SK-N-SH (cell line): ENCODE data around the gene NBEAL1. TPM values are rescaled to one million over a fixed set of nuclear protein-coding genes. Genes with fewer than 3 reads are reported as not detected.

ENCODE experiments used
- CTCF ChIA-PET: fragments of 300-600, 350-600 bp; formaldehyde crosslinking; extraction: SDS; loops from one replicate; lab custom pipeline; 2021; lab: Yijun Ruan, JAX
- POLR2A ChIA-PET: fragments of 350-600 bp; sonication (Branson Sonifier 250); formaldehyde crosslinking; extraction: SDS; loops from one replicate; lab custom pipeline; 2020; ENCODE audit warnings: antibody characterized with exemption, inconsistent platforms; lab: Yijun Ruan, JAX
- DNase-seq: peaks from one replicate; pipeline ENCODE4 v3.0.0; 2012
- H2AFZ ChIP-seq: fragments of 200-600 bp; sonication (generic); 2 replicates; pipeline ENCODE4 v1.8.1; 2016; ENCODE audit warnings: antibody characterized with exemption, mild to moderate bottlenecking, low read depth
- H3F3A ChIP-seq: fragments of 200-600 bp; sonication (generic); replicated peaks from 2 replicates; pipeline ENCODE3; 2016; ENCODE audit warnings: antibody characterized with exemption, mild to moderate bottlenecking; ENCODE audit not compliant: insufficient read depth
- H3K27ac ChIP-seq, 2 experiments: fragments of 200-500 bp in 1 of 2; fragments of 200-600 bp in 1 of 2; sonication (Bioruptor generic) in 1 of 2; sonication (generic), shearing (Covaris generic) in 1 of 2; 2 replicates each; pipeline versions ENCODE4 v1.5.1 to v1.6.1; 2014 to 2016; ENCODE audit warnings: low read depth in 2 of 2, inconsistent platforms in 1 of 2, low read length in 1 of 2, mild to moderate bottlenecking in 1 of 2, mixed read lengths in 1 of 2
- H3K27me3 ChIP-seq: fragments of 200-600 bp; sonication (generic), shearing (Covaris generic); 2 replicates; pipeline ENCODE4 v1.6.1; 2016; ENCODE audit warnings: mixed run types; ENCODE audit not compliant: insufficient read depth
- H3K36me3 ChIP-seq, 2 experiments: fragments of 200-500 bp in 1 of 2; fragments of 200-600 bp in 1 of 2; sonication (Bioruptor generic) in 1 of 2; sonication (generic) in 1 of 2; replicated peaks in 1 of 2; 2 replicates each; pipeline versions ENCODE3 to v1.5.1; 2014 to 2016; ENCODE audit warnings: low read length in 1 of 2, mild to moderate bottlenecking in 1 of 2; ENCODE audit not compliant: insufficient read depth in 2 of 2, control insufficient read depth in 1 of 2
- H3K4me1 ChIP-seq, 2 experiments: fragments of 200-500 bp in 1 of 2; fragments of 200-600 bp in 1 of 2; sonication (Bioruptor generic) in 1 of 2; sonication (generic), shearing (Covaris generic) in 1 of 2; 2 replicates each; pipeline versions ENCODE4 v1.5.1 to v1.6.1; 2014 to 2016; ENCODE audit warnings: low read depth in 1 of 2, low read length in 1 of 2, mixed run types in 1 of 2; ENCODE audit not compliant: insufficient read depth in 2 of 2, control insufficient read depth in 1 of 2
- H3K4me2 ChIP-seq: fragments of 200-600 bp; sonication (generic), shearing (Covaris generic); 2 replicates; pipeline ENCODE4 v1.6.1; 2017; ENCODE audit warnings: mixed run types
- H3K4me3 ChIP-seq, 2 experiments: fragments of 200-500 bp in 1 of 2; fragments of 200-600 bp in 1 of 2; sonication (Bioruptor generic) in 1 of 2; sonication (generic), shearing (Covaris generic) in 1 of 2; 2 replicates each; pipeline versions ENCODE4 v1.5.1 to v1.8.1; 2014 to 2016; ENCODE audit warnings: low read depth in 2 of 2, inconsistent platforms in 1 of 2, low read length in 1 of 2, mild to moderate bottlenecking in 1 of 2, mixed read lengths in 1 of 2, moderate library complexity in 1 of 2
- H3K79me2 ChIP-seq: fragments of 200-600 bp; sonication (generic); 2 replicates; pipeline ENCODE4 v1.8.1; 2017; ENCODE audit warnings: mild to moderate bottlenecking; ENCODE audit not compliant: insufficient read depth
- H3K9ac ChIP-seq: fragments of 200-600 bp; sonication (generic); 2 replicates; pipeline ENCODE4 v1.6.1; 2017; ENCODE audit warnings: mixed run types
- H3K9me2 ChIP-seq: fragments of 200-600 bp; sonication (generic); 2 replicates; pipeline ENCODE4 v1.6.1; 2017; ENCODE audit warnings: mixed run types
- H3K9me3 ChIP-seq: fragments of 200-600 bp; sonication (generic); 2 replicates; pipeline ENCODE4 v1.6.1; 2017; ENCODE audit warnings: mixed run types, mild to moderate bottlenecking, moderate library complexity
- H4K20me1 ChIP-seq: fragments of 200-600 bp; sonication (generic); 2 replicates; pipeline ENCODE4 v1.6.1; 2017; ENCODE audit warnings: mild to moderate bottlenecking, mixed run types; ENCODE audit not compliant: insufficient read depth
- CHD2 ChIP-seq: fragments of 150-350 bp; IDR thresholded peaks from 2 replicates; pipeline ENCODE4 v1.6.1; 2018; ENCODE audit warnings: low read length; ENCODE audit not compliant: partially characterized antibody
- ELF1 ChIP-seq: IDR thresholded peaks from 2 replicates; pipeline ENCODE4 v1.4.0; 2012
- EZH2phosphoT487 ChIP-seq: fragments of 200-600 bp; sonication (generic); IDR thresholded peaks from 2 replicates; pipeline ENCODE4 v1.6.1; 2017; ENCODE audit warnings: low read depth, mixed run types, mild to moderate bottlenecking, antibody characterized with exemption, moderate library complexity, borderline replicate concordance
- FOXJ3 ChIP-seq: sonication (generic); formaldehyde crosslinking; IDR thresholded peaks from 2 replicates; pipeline ENCODE4 v1.5.1; 2020; ENCODE audit warnings: mild to moderate bottlenecking, missing genetic modification reagents
- RFX5 ChIP-seq: IDR thresholded peaks from 2 replicates; pipeline ENCODE4 v1.6.1; 2012; ENCODE audit warnings: mild to moderate bottlenecking, improper control_type of control experiment, low read length
- SMC3 ChIP-seq: IDR thresholded peaks from 2 replicates; pipeline ENCODE4 v1.6.1; 2012; ENCODE audit warnings: low read depth, low read length, improper control_type of control experiment
- TEAD4 ChIP-seq: IDR thresholded peaks from 2 replicates; pipeline ENCODE4 v1.4.0; 2012; ENCODE audit warnings: mild to moderate bottlenecking, borderline replicate concordance; ENCODE audit not compliant: insufficient read depth
- WGBS: methylation state at CpG from one replicate; pipeline ENCODE4 v1.1.6; 2017; ENCODE audit warnings: low lambda C conversion rate; 5-methylcytosine and 5-hydroxymethylcytosine counted together
- polyA plus RNA-seq, 3 experiments: library from polyadenylated mRNA; depleted of rRNA; stranded (reverse); fragments of >200 nt; gene quantifications; 2 replicates each; pipeline ENCODE4 v1.2.3, GENCODE V29; 2012
- TF ChIP-seq, protein P1 (sequence below): fragments of 150-350 bp; IDR thresholded peaks from 2 replicates; pipeline ENCODE4 v1.6.1; 2016; ENCODE audit warnings: mild to moderate bottlenecking, low read depth, low read length
- TF ChIP-seq, protein P2 (sequence below): IDR thresholded peaks from 2 replicates; pipeline ENCODE4 v1.4.0; 2012; ENCODE audit warnings: low read depth, borderline replicate concordance
- TF ChIP-seq, protein P3 (sequence below): IDR thresholded peaks from 2 replicates; pipeline ENCODE4 v1.4.0; 2012; ENCODE audit warnings: low read depth, borderline replicate concordance
- TF ChIP-seq, protein P4 (sequence below): fragments of 200-600 bp; sonication (generic); IDR thresholded peaks from 2 replicates; pipeline ENCODE4 v1.6.1; 2017; ENCODE audit warnings: antibody characterized with exemption, mild to moderate bottlenecking, moderate library complexity

The NBEAL1 gene
- polyA plus RNA-seq, 1 of the 3 experiments (the other 2 are of a cell fraction): 3.3 TPM

DNA sequence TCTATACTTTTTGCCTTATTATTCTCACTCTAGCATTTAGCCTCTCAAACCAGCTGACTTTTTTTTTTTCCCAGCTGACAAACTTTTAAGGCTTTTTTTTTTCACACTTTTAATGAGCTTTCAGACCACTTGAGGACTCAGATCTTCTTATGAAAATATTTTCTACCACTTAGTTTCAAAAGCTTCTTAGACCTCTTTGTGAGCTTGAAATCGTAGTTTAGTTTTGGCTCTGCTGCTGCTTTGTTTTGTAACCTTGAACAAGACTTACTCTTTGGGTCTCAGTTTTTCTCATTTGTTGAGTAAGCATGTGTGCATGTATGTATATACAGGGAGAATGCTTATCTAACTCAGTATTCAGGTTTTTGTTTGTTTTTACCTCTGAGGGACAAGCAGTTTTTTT is 3.5 kb downstream of the NBEAL1 start (continued):
- TF ChIP-seq SMC3: no peak

DNA sequence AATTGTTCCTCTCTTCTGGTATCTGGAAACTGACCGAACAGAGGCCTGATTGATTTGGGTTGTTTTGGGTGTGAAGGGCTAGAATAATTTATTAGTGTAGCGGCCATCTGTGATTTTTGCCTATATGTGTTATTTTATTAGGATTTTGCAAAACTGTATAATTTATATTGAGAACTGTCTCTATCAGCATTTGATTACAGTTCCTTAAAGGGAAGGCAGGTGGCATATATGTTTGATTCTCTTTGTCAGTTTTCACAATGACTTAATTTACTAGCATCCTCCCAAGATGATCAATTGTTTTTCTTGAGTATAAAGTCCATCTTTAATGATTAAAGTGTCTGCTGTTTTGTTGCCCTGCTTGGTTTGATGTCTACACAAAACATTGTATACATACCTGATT is 4.5 kb downstream of the NBEAL1 start:
- CTCF ChIA-PET: no interaction called here
- no peak overlapping the region for H3K9ac ChIP-seq
- WGBS: 97% methylated on average over 2 of the region's 2 CpGs

DNA sequence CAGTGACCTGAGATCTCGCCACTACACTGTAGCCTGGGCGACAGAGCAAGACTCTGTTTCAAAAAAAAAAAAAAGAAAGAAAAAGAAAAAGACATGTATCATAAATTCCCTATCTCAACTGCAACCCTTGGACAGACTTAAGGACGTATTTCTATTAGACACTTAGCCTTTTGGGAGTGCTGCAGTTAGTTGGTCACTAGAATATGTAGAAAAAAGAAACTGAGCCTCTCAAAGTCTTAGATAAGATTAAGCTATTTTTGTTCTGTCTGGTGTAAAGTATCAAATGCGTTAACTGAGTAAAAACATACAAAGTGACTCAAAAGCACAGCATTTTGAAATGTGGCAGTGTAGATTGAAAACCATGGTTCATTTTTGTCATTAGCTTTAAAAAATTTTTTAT is 7.3 kb downstream of the NBEAL1 start:
- Histone ChIP-seq H3K9me2 (no peaks in the 10 kb centered on the region), H3K4me3 (no peak overlapping the region), H3K27ac (peak overlapping the region in 1 of 2 experiments; percentile 40; a peak in 2 of 4 replicates), H3K4me1 (peaks cover 4% of the 10 kb centered on the region in 2 experiments; a peak in 2 of 4 replicates), H3K4me2 (no peak overlapping the region), H4K20me1 (peaks cover 8% of the 10 kb centered on the region; the same call in 1 of the 2 replicates), H3K9ac (no peak overlapping the region), H2AFZ (no peak overlapping the region), H3K9me3 (no peaks in the 10 kb centered on the region), H3F3A (peaks cover 13% of the 10 kb centered on the region), H3K79me2 (peaks cover 83% of the 10 kb centered on the region), H3K27me3 (no peaks in the 10 kb centered on the region), H3K36me3 (peaks cover 0 to 14% of the 10 kb centered on the region in 2 experiments)
- CTCF ChIA-PET: interaction anchor here (1.0 to 1.6 kb wide), 2 partner anchors 24 to 36 kb away, joined by 3 read pairs; no protein-coding TSS in a partner anchor
- TF ChIP-seq ELF1 (no peak), SMC3 (no peak), CHD2 (no peak), FOXJ3 (CRISPR knock-in tag) (no peak), EZH2phosphoT487 (no peak), RFX5 (no peak), TEAD4 (no peak)
- TF ChIP-seq, protein P1, sequence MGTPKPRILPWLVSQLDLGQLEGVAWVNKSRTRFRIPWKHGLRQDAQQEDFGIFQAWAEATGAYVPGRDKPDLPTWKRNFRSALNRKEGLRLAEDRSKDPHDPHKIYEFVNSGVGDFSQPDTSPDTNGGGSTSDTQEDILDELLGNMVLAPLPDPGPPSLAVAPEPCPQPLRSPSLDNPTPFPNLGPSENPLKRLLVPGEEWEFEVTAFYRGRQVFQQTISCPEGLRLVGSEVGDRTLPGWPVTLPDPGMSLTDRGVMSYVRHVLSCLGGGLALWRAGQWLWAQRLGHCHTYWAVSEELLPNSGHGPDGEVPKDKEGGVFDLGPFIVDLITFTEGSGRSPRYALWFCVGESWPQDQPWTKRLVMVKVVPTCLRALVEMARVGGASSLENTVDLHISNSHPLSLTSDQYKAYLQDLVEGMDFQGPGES: no peak
- TF ChIP-seq, protein P2, sequence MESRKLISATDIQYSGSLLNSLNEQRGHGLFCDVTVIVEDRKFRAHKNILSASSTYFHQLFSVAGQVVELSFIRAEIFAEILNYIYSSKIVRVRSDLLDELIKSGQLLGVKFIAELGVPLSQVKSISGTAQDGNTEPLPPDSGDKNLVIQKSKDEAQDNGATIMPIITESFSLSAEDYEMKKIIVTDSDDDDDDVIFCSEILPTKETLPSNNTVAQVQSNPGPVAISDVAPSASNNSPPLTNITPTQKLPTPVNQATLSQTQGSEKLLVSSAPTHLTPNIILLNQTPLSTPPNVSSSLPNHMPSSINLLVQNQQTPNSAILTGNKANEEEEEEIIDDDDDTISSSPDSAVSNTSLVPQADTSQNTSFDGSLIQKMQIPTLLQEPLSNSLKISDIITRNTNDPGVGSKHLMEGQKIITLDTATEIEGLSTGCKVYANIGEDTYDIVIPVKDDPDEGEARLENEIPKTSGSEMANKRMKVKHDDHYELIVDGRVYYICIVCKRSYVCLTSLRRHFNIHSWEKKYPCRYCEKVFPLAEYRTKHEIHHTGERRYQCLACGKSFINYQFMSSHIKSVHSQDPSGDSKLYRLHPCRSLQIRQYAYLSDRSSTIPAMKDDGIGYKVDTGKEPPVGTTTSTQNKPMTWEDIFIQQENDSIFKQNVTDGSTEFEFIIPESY: no peak
- DNase-seq: no peak
- 86% methylated on average over 4 of the region's 4 CpGs for WGBS
- POLR2A ChIA-PET: no interaction called here

More for the DNA sequence above, 4.5 kb downstream of the NBEAL1 start:
- peak overlapping the region; percentile 7 to 45; a peak in 2 of 4 replicates for H3K4me3 ChIP-seq
- H3K79me2 ChIP-seq: peaks cover 93% of the 10 kb centered on the region
- no peaks in the 10 kb centered on the region for H3K9me2 ChIP-seq
- TF ChIP-seq, protein P3, sequence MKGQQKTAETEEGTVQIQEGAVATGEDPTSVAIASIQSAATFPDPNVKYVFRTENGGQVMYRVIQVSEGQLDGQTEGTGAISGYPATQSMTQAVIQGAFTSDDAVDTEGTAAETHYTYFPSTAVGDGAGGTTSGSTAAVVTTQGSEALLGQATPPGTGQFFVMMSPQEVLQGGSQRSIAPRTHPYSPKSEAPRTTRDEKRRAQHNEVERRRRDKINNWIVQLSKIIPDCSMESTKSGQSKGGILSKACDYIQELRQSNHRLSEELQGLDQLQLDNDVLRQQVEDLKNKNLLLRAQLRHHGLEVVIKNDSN: no peak
- TF ChIP-seq, protein P4, sequence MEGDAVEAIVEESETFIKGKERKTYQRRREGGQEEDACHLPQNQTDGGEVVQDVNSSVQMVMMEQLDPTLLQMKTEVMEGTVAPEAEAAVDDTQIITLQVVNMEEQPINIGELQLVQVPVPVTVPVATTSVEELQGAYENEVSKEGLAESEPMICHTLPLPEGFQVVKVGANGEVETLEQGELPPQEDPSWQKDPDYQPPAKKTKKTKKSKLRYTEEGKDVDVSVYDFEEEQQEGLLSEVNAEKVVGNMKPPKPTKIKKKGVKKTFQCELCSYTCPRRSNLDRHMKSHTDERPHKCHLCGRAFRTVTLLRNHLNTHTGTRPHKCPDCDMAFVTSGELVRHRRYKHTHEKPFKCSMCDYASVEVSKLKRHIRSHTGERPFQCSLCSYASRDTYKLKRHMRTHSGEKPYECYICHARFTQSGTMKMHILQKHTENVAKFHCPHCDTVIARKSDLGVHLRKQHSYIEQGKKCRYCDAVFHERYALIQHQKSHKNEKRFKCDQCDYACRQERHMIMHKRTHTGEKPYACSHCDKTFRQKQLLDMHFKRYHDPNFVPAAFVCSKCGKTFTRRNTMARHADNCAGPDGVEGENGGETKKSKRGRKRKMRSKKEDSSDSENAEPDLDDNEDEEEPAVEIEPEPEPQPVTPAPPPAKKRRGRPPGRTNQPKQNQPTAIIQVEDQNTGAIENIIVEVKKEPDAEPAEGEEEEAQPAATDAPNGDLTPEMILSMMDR: 0 out of 2 replicates have a peak, but pooled peaks have one; percentile 8
- no peak for DNase-seq
- H3F3A ChIP-seq: peaks cover 5% of the 10 kb centered on the region
- H3K9me3 ChIP-seq: no peaks in the 10 kb centered on the region
- POLR2A ChIA-PET: no interaction called here
- H3K4me2 ChIP-seq: peak overlapping the region; percentile 80
- no peak overlapping the region for H2AFZ ChIP-seq
- no peaks in the 10 kb centered on the region for H3K27me3 ChIP-seq
- H3K4me1 ChIP-seq: peaks cover 7 to 8% of the 10 kb centered on the region in 2 experiments; a peak in 2 of 4 replicates
- H3K27ac ChIP-seq: no peak overlapping the region
- peaks cover 0 to 11% of the 10 kb centered on the region in 2 experiments for H3K36me3 ChIP-seq
- H4K20me1 ChIP-seq: peaks cover 8% of the 10 kb centered on the region; the same call in 1 of the 2 replicates
